Stimulated activated naive CD4-positive, alpha-beta T cell treated with Interleukin-2 at 50 U/mL for 16 hours (primary cell): Measurements from ENCODE around the gene ATE1.

ENCODE experiments used
- DNase-seq: peaks from one replicate; lab custom pipeline; 2025; lab: John Stamatoyannopoulos, UW

The ATE1 gene

DNA sequence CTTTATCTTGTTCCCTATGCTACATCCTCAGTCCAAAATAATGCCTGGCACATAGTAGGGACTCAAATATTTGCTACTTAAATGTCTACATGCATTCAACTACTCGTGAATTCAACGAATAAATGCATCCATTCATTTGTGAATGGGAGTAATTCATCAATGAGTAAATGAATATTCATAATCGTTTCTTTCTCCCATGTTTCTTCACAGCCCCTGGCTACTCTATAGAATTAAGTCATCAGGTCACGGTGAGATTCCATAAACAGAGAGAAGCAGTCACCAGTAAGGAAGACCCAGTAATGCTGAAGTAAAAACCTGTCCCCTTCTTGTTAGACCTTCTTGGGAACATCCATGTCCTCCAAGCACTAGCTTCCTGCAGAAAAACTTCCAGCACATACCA, 48.4 kb downstream of the ATE1 start:
- DNase-seq, result no peak

DNA sequence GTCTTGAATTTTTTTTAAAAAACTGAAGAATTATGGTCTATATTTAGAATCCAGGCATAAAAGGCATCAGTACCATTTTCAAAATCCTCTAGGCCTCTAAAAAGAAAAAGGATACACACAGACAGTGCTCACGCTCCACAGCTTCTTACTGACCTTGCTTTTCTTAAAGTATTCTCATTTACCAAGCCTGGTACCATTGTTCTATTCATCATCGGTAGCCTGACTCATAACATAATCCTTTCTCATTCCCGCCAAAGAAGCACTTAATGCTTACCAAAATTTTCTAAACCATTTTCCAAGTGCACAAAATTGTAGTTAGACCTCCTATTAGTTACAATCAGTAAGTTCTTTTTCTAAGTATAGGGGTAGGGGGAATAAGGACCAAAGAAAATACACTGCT, 54.6 kb downstream of the ATE1 start:
- no peak for DNase-seq

DNA sequence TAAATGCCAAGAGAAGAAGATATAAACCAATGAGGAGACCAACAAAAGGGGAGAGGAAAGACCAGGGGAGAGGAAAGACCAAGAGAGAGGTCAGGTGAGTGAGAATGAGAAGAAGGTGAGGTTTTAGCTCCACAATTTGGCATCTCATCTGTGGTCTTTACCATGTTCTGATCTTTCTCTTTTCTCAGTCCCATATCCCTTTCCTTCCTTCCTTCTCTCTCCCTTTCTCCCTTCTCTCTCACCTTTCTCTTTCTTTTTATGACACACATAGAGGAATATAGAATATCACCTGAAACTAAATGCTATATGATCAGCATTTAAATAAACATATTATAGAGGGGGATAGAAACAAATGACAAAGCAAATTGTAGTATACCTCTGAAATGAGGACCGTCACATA, 57.4 kb downstream of the ATE1 start:
- DNase-seq, result no peak

DNA sequence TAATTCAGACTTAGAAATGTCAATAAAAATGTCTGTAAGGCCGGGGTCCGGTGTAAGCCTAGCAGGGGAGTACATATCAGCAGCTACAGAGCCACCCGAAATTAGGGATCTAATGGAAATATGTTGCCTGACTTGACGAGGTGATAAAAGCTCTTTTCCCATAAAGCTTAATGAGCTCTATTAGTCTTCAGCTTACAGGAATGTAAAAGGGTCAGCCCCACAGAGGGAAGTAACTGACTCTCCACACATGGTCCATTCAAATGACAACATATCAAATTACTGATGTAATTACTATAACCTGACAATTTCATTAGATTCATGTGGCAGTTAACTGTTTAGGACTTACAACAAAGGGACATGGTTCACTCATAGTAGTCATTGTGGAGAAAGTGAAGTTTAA, 62.3 kb downstream of the ATE1 start:
- no peak for DNase-seq

DNA sequence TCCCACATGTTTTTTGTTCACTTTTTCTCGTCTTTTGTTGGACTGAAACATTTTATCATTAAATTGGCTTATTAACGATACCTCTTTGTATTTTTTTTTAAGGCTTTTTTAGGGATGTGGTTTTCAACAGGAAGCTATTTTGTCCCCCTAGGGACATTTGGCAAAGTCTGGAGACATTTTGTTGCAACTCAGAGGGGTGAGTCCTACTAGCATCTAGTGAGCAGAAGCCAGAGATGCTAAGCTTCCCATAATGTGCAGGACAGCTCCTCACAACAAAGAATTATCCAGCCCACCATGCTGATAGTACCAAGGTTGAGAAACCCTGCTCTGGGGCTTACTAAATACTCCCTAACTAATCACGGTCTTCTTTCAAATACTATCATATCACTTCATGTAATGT, 63.2 kb downstream of the ATE1 start:
- DNase-seq, result no peak

DNA sequence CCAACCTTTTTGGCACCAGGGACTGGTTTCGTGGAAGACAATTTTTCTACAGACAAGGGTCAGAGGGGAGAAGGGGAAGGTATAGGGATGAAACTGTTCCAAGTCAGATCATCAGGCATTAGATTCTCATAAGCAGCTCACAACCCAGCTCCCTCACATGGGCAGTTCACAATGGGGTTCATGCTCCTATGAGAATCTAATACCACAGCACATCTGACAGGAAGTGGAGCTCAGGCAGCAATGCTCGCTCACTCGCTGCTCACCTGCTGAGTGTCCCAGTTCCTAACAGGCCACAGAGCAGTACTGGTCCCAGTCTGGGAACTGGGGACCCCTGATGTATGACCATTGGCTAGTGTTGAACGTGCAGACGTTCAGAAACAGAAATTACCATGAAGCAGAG, 63.7 kb downstream of the ATE1 start:
- no peak for DNase-seq

DNA sequence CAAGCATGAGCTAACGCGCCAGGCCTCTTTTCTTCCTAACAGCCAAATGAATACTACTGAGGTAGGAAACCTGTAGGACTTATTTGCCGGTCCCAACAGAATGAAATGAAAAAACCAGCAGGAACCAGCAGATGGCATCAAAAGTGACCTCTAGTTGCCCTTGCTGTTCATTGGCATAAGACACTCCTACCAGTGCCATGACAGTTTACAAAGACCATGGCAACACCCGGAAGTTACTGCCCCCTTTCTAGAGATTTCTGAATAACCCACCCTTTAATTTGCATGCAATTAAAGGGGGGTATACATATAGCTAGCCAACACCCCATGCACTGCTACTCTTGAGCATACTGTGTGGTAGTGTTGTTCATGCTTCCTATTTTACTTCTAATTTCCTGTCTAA, 65.2 kb downstream of the ATE1 start:
- DNase-seq, result no peak

DNA sequence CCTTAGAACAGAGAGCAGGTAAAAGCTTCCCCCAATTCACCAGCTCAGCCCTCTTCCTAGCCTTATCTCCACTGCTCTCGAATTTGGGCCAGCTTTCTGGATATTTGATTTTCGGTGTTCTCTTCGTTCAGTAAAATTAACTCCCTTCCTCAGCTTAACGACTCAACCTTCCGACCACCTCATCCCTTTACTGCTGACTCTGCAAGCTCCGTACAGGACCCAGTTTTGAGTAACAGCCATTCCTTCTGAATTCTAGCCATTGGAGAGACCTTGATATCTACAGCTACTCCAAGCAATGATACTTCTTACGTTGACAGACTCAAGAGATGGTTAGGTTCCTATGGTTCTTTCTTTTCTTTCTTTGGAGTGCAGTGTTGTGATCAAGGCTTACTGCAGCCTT, 65.8 kb downstream of the ATE1 start:
- DNase-seq, result no peak

DNA sequence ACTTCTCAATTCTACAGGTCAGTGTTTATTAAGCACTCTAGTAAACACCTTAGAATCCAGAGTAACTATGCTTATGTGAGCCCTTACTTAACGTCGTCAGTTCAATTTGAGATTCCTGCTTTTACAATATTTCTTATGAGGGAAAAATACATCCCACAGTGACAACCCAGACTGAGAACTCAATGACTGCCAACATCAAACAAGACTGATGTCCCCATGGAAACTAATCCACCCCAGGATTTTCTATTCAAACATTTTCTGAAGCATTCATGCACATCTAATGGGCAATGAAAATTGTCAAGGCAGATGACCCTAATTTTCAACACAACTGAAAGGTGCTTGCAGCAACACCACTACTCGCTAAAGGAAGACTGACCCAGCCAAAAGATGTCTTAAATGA, 67.0 kb downstream of the ATE1 start:
- DNase-seq, result no peak

DNA sequence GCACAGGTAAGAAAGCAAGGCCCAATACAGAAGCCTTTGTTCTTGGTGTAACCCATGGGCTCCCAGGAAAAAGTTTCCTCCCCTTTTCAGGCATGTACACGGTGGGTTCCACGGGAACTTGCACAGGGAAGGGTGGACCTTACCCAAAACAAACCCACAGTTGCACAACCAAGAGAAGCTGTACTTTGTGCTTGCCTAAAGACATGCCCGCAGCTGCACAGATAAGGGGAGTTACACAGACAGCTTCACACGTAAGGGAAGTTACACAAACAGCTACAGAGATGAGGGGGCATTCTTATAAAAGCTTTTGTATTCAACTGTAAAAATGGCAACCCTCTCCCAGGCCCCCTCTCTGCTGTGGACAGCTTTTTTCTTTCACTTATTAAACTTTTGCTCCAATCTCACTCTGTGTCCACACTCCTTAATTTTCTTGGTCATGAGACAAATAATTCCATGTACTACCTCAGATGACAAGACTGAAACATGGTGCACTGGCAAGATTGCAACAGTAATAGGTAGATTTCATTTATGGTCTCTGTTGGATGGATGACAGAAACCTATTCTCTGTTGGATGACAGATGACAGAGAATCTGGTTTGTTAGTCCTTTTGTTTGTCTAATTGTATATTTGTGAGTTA, 72.9 kb downstream of the ATE1 start:
- DNase-seq, result no peak

DNA sequence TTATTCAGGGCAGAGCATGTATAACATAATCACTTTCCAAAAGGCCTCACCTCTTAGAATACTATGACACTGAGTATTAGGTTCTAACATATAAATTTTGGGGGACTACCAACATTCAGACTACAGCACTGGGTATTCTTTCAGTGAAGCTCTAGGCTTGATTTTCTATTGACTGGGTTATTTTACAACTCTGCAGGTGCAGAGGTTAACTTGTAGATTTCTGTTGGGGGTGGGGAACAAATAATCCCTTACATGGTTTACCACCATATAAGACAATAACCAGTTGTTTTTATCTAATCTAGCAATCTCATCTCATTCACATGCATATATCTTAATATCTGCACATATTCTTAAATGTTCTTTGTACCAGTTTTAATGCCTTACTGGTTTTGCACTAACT, 73.9 kb downstream of the ATE1 start:
- no peak for DNase-seq

DNA sequence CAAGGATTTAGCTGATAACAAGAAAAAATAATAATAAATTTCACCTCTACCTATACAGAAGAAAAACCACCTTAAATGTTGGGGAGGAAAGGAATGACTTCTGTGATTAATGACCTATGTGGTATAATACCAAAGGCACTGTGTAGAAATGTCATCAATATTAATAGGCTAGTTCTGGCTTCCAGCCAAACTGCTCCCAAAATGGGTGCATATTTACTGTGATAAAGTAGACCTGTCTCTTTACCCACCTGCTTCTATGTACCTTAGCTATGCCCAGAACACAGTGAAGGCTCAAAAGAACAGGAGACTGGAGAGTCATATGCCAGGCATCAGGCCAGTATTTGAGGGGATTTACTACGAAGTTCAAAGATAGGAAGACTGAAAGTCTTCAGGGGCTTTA, 76.0 kb downstream of the ATE1 start:
- DNase-seq, result no peak

DNA sequence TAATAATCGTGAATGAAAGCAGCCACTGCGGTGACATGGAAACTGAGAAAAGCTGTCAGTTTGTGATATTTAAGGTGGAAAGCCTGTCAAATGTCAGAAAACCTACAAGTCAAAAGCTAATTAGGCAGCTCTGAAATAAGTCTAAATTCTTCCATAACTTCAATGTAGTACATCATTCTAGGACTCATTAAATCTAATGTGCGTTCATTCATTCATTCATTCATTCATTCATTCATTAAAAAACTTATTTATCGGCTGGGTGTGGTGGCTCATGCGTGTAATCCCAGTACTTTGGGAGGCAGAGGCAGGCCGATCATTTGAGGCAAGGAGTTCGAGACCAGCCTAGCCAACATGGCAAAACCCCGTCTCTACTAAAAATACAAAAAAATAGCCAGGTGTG, 79.7 kb downstream of the ATE1 start:
- DNase-seq, result no peak

DNA sequence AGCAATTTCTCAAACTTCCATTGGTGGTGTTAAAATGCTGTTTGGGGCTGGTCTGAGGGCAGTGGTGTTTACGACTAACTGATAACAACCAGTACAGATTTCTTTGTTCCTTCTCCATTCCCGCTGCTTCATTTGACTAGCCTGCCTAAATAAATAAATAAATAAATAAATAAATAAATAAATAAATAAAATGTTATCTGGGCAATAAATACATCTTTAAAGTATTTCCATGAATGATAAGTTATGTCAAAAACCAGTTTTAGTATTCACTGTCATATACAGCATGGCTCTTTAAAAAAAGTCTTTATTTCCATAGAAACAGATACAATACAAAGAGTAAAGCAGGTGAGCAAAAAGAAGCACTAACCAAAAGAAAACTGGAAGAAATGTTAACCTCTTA, 81.3 kb downstream of the ATE1 start:
- DNase-seq, result no peak

DNA sequence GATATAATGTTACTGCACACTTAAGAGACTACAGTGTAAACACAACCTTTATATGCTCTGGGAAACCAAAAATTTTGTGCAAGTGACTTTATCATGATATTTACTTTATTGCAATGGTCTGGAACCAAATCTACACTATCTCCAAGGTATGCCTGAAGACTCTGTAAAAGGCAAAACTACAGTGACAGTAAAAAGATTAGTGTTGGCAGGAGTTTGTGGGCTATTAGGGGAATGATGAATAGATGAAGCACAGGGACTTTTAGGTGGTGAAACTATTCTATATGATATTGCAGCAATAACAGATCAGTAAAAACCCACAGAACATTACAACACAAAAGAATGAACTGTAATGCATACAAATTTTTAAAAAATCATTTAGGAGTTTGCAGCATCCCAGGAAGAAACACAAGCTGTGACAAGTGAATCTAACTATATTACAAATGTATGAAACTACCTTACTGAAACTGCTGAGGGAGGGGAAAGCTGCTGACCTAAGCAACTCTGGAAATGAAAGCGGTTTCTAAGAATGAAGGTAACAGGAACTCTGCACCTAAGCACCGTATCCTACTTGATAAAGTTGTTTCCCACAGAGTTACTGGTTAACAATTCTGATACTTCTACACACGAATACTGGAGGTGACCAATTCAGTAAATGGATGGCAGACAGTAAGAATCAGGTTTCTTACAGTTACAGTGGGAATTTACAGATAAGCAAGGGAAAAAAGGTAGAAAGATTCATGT, 82.6 kb downstream of the ATE1 start:
- no peak for DNase-seq

DNA sequence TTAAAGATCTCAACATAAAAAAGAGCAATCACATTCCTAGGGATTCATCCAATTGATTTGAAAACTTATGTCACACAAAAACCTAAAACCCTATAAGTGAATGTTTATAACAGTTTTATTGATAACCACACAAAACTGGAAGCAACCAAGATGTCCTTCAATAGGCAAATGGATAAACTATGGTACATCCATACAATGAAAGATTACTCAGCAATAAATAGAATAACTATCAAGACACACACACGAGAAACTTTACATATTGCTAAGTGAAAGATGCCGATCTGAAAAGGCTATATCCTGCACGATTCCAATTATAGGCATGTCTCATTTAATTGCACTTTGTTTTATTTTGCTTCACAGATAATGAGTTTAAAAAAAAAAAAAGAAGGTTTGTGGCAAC, 83.3 kb downstream of the ATE1 start:
- DNase-seq, result no peak

DNA sequence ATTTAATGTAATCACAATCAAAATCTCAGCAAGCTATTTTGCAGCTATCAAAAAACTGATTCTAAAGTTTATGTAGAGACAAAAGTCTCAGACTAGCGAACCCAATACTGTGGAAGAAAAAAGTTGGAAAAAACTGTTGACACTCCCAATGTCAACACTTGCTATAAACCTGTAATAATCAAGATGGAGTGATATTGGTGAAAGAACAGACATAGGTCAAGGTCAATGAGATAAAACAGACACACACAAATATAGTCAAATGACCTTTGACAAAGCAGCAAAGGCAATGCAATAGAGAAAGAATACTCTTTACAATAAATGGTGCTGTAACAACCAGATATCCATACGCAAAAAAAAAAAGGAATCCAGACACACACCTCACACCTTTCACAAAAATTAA, 84.5 kb downstream of the ATE1 start:
- DNase-seq, result no peak

DNA sequence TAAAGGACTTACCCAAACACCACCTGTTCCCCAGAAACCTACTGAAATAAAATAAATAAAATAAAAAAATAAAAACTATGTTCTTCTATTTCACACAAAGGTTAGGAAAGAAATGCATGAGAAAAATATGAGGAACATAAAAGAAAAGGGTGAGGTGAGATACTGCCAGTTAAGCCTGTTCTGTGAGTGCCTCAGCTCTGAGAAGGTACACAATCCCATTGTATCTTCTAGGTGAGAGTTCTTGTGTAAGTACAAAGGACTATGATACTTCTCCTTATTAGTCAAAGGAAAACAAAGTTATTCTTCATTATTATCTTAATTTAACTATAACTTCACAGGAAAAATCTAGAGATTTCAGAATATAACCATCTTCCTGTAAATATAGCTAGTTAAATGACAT, 86.0 kb downstream of the ATE1 start:
- DNase-seq, result no peak

DNA sequence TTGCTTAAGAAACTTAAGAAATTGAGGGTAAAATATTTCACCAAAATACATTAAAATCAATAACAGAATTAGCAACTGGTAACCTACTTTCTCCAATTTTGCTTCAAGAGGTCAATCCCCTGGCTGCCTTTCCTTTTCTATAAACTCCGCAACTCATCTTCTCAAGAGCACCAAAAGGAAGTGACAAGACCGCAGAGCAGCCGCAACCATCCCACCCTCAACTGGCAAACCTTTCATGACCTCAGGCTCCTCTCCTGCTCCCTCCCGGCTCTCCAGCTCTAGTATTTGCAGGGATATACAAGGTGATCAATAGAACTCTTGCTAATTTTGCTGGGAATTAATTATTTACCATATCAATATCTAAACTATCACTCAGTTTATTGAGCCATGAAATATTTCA, 88.9 kb downstream of the ATE1 start:
- no peak for DNase-seq

DNA sequence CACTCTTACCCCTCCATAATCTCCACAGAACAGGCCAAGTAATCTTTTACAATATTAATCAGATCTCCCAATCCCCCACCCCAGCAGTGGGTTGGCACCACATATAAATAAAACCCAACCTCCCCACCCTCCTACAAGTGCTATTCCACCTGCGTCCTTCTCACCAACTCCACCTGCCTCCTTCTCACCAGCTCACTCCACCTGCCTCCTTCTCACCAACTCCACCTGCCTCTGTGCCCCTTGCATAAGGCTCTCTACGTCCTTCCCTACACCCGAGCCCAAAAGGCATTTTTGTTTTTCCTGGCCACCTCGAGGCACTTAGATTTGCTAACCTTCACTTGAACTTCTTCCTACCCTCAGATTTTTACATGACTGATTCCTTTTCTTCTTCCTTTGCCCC, 89.7 kb downstream of the ATE1 start:
- no peak for DNase-seq

DNA sequence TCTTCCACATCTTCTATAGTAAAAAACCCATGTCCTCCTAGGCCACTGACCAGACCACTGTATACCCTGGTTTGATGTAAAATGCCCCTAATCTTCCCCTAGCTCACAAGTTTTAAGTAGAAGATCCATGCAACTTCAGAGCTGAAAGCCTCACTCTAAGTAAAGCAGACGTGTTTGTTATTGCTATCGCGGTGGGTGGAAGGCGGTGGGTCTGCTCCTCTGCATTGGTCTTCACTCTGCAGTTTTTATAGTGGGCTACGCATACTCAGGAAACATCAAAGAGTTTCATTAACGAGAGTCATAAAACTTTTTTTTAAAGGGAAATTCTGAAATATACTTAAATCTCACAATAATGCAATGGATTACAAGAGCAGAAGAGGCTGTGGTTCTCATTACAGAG, 91.7 kb downstream of the ATE1 start:
- DNase-seq, result no peak

DNA sequence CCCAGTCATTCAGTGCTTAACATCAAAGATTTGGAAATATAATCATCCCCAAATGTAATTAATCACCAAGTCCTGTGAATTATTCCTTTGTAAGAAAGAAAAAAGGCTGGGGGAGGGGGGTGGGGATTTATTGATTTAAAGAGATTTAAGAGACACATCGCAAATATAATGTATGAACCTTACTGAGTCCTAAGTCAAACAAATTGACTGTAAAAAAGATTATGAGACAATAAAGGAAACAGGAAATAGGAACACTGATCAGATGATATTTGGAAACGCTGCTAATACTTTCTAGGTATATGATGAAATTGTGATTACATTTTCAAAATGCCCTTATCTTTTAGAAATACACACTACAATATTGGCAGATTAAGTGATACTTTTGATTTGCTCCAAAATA, 92.5 kb downstream of the ATE1 start:
- DNase-seq, result no peak

DNA sequence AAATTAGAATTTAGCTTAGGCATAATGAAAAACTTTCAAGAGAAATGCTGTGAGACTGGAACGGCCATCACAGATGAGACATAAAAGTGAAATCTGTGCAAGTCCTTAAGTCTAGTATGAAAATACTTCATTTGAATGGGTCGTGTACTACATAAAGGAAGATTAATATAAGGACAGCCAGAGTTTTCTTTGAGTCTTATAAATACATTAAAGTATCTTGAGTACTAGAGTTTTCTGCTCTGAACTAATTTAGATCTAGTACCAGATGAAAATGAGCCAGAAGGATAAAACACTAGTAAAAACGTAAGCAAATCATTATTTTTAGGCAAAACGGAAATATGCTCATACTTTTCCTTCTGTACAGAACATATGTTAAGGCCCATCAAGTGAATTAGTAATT, 93.1 kb downstream of the ATE1 start:
- no peak for DNase-seq

DNA sequence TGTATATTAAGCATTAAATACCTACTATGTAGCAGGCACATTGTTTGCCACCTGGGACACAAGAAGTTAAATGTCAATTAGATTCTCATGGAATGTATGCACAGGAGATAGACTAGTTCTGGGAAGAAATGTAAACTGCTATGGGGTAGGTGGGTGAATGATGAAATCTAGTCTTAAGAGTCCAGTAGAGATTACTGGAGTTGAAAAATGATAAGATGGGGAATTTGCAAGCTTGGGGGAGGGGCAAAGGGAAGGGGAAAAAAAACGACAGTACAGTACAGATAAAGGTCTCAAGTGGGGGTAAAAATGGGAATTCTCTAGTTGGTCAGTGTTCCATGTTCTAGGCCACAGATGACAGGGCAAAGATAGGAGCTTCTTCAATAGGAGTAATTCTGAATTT, 94.4 kb downstream of the ATE1 start:
- no peak for DNase-seq
